Measurements from ENCODE around the gene NFIA. TPM values are rescaled to one million over a fixed set of nuclear protein-coding genes. Genes with fewer than 3 reads are reported as not detected.

NFIA gene
- total and polyA plus RNA-seq, 2 of the 13 experiments (the other 11 are each of a cell fraction or from before 2014, with no cell fraction given) = 14.7 to 28.5 TPM

DNA sequence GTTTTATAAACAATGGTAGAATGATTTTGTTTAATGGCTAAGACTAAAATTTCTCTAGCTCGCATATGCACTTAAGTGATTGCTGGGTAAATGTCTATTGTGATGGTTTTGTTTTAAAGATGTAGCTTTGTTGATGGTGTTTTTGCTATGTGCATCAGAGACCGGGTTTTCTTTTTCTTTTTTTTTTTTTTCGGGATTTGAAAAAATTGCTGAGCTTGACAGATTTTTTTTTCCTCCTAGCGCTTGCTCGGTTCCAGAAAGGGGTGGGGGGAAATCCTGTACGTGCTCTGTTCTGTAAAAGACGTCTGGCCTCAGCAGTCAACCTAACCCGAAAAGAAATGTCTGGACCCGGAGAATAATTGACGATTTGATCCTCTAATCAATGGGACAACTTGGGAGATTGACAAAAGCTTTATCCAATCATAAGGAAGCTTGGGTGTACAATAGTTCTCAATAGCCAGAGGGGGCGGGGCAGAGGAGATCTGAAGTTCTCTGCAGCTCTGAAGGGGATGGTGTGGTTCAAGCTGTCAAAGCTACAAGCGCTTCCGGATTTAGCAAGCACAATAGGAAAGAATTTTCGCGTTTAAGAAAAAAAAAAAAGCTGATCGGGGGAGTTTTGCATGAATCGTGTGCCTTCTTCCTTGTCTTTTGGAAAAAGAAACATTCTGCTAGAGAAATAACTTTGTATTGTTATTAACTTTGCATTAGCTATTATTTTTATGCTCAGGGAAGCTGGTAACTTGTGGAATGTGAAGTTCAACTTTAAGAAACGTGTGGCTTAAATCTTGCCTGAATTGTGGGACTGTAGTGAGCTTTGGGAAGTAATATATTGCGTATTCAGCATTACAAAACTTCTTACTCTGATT lies 4.5 kb upstream of the NFIA start (continued):
- TF ChIP-seq, protein P1, sequence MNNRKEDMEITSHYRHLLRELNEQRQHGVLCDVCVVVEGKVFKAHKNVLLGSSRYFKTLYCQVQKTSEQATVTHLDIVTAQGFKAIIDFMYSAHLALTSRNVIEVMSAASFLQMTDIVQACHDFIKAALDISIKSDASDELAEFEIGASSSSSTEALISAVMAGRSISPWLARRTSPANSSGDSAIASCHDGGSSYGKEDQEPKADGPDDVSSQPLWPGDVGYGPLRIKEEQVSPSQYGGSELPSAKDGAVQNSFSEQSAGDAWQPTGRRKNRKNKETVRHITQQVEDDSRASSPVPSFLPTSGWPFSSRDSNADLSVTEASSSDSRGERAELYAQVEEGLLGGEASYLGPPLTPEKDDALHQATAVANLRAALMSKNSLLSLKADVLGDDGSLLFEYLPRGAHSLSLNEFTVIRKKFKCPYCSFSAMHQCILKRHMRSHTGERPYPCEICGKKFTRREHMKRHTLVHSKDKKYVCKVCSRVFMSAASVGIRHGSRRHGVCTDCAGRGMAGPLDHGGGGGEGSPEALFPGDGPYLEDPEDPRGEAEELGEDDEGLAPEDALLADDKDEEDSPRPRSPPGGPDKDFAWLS (CRISPR knock-in tag; IDR thresholded peaks at IDR 0.05; ENCODE audit: borderline replicate concordance) = no peak
- TF ChIP-seq MAFK (conservative IDR thresholded peaks at IDR 0.05 in 1 of 2, IDR thresholded peaks at IDR 0.05 in 1 of 2; ENCODE audit: low read length in 2 of 2) = peak; percentile 100
- TF ChIP-seq, protein P2, sequence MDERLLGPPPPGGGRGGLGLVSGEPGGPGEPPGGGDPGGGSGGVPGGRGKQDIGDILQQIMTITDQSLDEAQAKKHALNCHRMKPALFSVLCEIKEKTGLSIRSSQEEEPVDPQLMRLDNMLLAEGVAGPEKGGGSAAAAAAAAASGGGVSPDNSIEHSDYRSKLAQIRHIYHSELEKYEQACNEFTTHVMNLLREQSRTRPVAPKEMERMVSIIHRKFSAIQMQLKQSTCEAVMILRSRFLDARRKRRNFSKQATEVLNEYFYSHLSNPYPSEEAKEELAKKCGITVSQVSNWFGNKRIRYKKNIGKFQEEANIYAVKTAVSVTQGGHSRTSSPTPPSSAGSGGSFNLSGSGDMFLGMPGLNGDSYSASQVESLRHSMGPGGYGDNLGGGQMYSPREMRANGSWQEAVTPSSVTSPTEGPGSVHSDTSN (CRISPR knock-in tag; IDR thresholded peaks at IDR 0.05) = peak; percentile 88
- TF ChIP-seq SOX13 (IDR thresholded peaks at IDR 0.05) = peak; percentile 70; the same call in 1 of the 2 replicates
- TF ChIP-seq SOX13 (CRISPR knock-in tag; conservative IDR thresholded peaks at IDR 0.05 in 1 of 2, IDR thresholded peaks at IDR 0.05 in 1 of 2) = peak in 1 of 2 experiments; percentile 39; a peak in 1 of 4 replicates
- peak; percentile 70; the same call in 1 of the 2 replicates for TF ChIP-seq ZMYM4 (CRISPR knock-in tag; IDR thresholded peaks at IDR 0.05)
- TF ChIP-seq, protein P3, sequence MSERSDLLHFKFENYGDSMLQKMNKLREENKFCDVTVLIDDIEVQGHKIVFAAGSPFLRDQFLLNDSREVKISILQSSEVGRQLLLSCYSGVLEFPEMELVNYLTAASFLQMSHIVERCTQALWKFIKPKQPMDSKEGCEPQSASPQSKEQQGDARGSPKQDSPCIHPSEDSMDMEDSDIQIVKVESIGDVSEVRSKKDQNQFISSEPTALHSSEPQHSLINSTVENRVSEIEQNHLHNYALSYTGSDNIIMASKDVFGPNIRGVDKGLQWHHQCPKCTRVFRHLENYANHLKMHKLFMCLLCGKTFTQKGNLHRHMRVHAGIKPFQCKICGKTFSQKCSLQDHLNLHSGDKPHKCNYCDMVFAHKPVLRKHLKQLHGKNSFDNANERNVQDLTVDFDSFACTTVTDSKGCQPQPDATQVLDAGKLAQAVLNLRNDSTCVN (CRISPR knock-in tag; IDR thresholded peaks at IDR 0.05; ENCODE audit: borderline replicate concordance) = peak; percentile 94
- TF ChIP-seq SRY (CRISPR knock-in tag; IDR thresholded peaks at IDR 0.05) = no peak
- TF ChIP-seq, protein P4, sequence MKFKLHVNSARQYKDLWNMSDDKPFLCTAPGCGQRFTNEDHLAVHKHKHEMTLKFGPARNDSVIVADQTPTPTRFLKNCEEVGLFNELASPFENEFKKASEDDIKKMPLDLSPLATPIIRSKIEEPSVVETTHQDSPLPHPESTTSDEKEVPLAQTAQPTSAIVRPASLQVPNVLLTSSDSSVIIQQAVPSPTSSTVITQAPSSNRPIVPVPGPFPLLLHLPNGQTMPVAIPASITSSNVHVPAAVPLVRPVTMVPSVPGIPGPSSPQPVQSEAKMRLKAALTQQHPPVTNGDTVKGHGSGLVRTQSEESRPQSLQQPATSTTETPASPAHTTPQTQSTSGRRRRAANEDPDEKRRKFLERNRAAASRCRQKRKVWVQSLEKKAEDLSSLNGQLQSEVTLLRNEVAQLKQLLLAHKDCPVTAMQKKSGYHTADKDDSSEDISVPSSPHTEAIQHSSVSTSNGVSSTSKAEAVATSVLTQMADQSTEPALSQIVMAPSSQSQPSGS (CRISPR knock-in tag; IDR thresholded peaks at IDR 0.05) = no peak
- peak; percentile 57; the same call in 1 of the 2 replicates for TF ChIP-seq ELF3 (CRISPR knock-in tag; IDR thresholded peaks at IDR 0.05)
- TF ChIP-seq AGO1 (IDR thresholded peaks at IDR 0.05; ENCODE audit: low read depth, low read length, poor library complexity, severe bottlenecking) = no peak
